Uterus (tissue), 4 donors: ENCODE data around the gene FOXN3. TPM values are rescaled to one million over a fixed set of nuclear protein-coding genes. Genes with fewer than 3 reads are reported as not detected.
A peak's percentile ranks its signal among the peaks of the same experiment; 100 is the strongest.

ENCODE experiments used
- DNase-seq, 2 donors: peaks; one replicate each; pipeline ENCODE4 v3.0.0-alpha.2; 2019 to 2020
- H3K27ac ChIP-seq, 2 donors: fragments of 200-600 bp; sonication (generic); 1 replicate in 1 of 2; 2 replicates in 1 of 2; pipeline ENCODE4 v1.5.1; 2016 to 2018
- H3K27me3 ChIP-seq, 2 donors: fragments of 200-600 bp; sonication (generic); one replicate each; pipeline ENCODE4 v1.5.1; 2018 to 2019; ENCODE audit warnings: control low read depth in 1 of 2
- H3K36me3 ChIP-seq, 2 donors: fragments of 200-600 bp; sonication (generic); one replicate each; pipeline ENCODE4 v1.5.1; 2019; ENCODE audit warnings: control low read depth in 1 of 2
- H3K4me1 ChIP-seq, 2 donors: fragments of 200-600 bp; sonication (generic); one replicate each; pipeline ENCODE4 v1.5.1; 2018 to 2019; ENCODE audit warnings: control low read depth in 1 of 2
- H3K4me3 ChIP-seq, 2 donors: fragments of 200-600 bp; sonication (generic); 1 replicate in 1 of 2; 2 replicates in 1 of 2; pipeline ENCODE4 v1.5.1; 2018 to 2019; ENCODE audit warnings: mild to moderate bottlenecking in 1 of 2
- H3K9me3 ChIP-seq, 2 donors: fragments of 200-600 bp; sonication (generic); one replicate each; pipeline ENCODE4 v1.5.1; 2019; ENCODE audit warnings: control low read depth in 1 of 2
- POLR2A ChIP-seq, 2 donors: fragments of 450-650 bp; IDR thresholded peaks; one replicate each; pipeline ENCODE4 v1.6.1; 2016; ENCODE audit warnings: antibody characterized with exemption in 2 of 2, mild to moderate bottlenecking in 1 of 2, moderate library complexity in 1 of 2
- intact Hi-C: fragments of 100-400 bp; cut with DNase I; formaldehyde crosslinking; loops from one replicate; pipeline ENCODE4 v1.15.1; 2023; ENCODE audit warnings: low total_unique reads
- total RNA-seq, 4 donors: library from RNA; depleted of rRNA in 3 of 4; stranded (reverse); fragments of >200 nt in 3 of 4; gene quantifications; one replicate each; pipeline versions ENCODE4 v1.1.0 to v1.2.4, GENCODE V29; 2014 to 2023
- TF ChIP-seq, protein P1 (sequence below), 4 experiments: fragments of 200-600 bp in 2 of 4; fragments of 450-650 bp in 2 of 4; sonication (generic) in 2 of 4; IDR thresholded peaks; one replicate each; pipeline ENCODE4 v1.5.1; 2016 to 2019; ENCODE audit warnings: antibody characterized with exemption in 4 of 4, mild to moderate bottlenecking in 2 of 4, moderate library complexity in 1 of 4
- donor health status: DM: yes; HTN: yes; CAD: no.

The FOXN3 gene
- total RNA-seq, 4 donors from 2014 or later: 37.7 to 103 (median 74.9) TPM

DNA sequence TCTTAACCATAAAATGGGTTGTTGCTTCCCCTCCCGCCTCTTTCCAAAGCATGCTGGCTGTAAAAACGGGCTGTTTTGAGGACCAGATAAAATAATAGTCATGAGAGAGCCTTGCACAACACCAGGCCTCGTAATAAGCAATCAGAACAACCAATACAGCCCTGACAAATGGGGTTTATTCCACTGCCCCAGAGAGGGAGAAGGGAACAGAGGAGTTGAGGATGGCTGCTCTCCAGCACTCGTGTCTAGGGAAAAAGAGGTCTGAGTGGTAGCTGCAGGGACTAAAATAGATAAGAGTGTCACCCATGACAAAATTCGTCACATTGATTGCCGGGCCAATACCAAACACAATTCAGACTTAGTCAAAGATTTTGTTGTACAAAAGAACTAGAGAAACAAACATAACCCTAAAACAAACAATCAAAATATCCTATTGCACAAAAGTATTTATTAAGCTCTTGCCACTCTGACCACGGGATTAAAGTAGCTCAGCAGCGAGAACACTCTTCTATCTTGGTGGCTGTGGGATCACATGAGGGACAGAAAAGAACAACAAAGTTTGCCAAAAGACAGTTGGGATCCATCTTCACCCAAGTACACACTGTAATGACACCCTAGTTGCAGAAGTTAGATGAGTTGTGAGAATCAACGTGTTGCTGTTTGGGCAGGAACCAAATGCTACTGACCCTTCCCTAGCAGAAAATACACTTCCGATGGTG, 188.0 kb downstream of the FOXN3 start:
- H3K9me3 ChIP-seq: no peaks in the 10 kb centered on the region
- H3K4me1 ChIP-seq: peaks cover 5% of the 10 kb centered on the region in 2 donors
- peak overlapping the region in 1 of 2 donors; percentile 33 for H3K27ac ChIP-seq
- H3K4me3 ChIP-seq: no peak overlapping the region
- no peak for TF ChIP-seq POLR2A (IDR thresholded peaks at IDR 0.05)
- TF ChIP-seq, protein P1, sequence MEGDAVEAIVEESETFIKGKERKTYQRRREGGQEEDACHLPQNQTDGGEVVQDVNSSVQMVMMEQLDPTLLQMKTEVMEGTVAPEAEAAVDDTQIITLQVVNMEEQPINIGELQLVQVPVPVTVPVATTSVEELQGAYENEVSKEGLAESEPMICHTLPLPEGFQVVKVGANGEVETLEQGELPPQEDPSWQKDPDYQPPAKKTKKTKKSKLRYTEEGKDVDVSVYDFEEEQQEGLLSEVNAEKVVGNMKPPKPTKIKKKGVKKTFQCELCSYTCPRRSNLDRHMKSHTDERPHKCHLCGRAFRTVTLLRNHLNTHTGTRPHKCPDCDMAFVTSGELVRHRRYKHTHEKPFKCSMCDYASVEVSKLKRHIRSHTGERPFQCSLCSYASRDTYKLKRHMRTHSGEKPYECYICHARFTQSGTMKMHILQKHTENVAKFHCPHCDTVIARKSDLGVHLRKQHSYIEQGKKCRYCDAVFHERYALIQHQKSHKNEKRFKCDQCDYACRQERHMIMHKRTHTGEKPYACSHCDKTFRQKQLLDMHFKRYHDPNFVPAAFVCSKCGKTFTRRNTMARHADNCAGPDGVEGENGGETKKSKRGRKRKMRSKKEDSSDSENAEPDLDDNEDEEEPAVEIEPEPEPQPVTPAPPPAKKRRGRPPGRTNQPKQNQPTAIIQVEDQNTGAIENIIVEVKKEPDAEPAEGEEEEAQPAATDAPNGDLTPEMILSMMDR (IDR thresholded peaks at IDR 0.05): no peak
- H3K27me3 ChIP-seq: no peaks in the 10 kb centered on the region
- H3K36me3 ChIP-seq: no peaks in the 10 kb centered on the region
- peak; percentile 40 to 44 for DNase-seq
- intact Hi-C loops: no loop called here

DNA sequence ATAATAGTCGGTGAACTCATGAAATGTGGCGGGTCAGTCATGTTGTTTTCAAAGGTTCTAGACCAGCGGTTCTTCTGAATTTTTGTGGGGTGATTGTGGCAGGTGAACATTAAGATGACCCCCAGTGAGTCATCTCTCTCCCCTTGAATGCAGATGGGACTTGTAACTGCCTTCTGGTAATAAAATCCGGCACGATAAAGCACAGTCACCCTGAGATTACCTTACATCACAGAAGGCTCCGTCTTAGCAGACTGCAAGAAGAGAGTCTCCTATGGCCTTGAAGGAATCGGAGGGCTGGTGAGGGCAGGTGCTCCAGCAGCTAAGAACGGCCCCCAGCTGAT, 189.6 kb downstream of the FOXN3 start:
- Histone ChIP-seq H3K4me1 (peaks cover 5% of the 10 kb centered on the region in 2 donors), H3K36me3 (no peaks in the 10 kb centered on the region), H3K27ac (peak overlapping the region in 1 of 2 donors; percentile 50), H3K9me3 (no peaks in the 10 kb centered on the region), H3K27me3 (no peaks in the 10 kb centered on the region), H3K4me3 (no peak overlapping the region)
- no peak for DNase-seq
- no peak for TF ChIP-seq POLR2A (IDR thresholded peaks at IDR 0.05)
- TF ChIP-seq, protein P1 (IDR thresholded peaks at IDR 0.05): no peak
- intact Hi-C loops: no loop called here

DNA sequence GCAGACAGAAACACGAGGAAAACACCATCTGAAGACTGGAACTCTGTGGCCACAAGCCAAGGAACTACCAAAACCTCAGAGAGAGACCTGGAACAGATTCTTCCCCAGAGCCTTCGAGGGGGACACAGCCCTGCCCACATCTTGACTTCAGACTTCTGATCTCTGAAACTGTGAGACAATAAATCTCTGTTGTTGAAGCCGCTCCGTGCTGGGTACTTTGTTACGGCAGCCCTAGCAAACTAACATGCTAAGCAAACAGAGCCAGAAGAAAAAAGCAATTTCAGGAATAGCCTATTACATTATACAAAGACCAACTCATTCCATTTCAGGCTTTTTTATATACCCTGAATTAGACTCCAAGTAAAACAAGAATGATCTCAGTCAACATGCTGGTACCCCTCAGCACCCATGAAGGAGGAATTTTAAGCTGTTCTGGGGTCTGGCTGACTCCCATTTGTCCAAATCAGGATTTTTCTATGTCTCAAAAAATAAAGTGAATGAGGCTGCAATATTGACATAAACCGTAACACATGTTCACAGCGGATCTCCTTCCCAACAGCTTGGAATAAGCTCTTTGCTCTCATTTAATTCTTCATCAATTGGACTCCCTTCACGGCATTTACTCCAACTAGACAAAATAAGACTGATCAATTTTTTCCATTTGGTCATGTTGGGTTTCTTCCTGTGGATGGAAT, 190.1 kb downstream of the FOXN3 start:
- no peaks in the 10 kb centered on the region for H3K36me3 ChIP-seq
- H3K27me3 ChIP-seq: no peaks in the 10 kb centered on the region
- intact Hi-C loops: no loop called here
- TF ChIP-seq, protein P1 (IDR thresholded peaks at IDR 0.05): no peak
- no peak for TF ChIP-seq POLR2A (IDR thresholded peaks at IDR 0.05)
- no peaks in the 10 kb centered on the region for H3K9me3 ChIP-seq
- H3K4me3 ChIP-seq: no peak overlapping the region
- peaks cover 5% of the 10 kb centered on the region in 2 donors for H3K4me1 ChIP-seq
- H3K27ac ChIP-seq: peak overlapping the region; percentile 37 to 50
- no peak for DNase-seq

DNA sequence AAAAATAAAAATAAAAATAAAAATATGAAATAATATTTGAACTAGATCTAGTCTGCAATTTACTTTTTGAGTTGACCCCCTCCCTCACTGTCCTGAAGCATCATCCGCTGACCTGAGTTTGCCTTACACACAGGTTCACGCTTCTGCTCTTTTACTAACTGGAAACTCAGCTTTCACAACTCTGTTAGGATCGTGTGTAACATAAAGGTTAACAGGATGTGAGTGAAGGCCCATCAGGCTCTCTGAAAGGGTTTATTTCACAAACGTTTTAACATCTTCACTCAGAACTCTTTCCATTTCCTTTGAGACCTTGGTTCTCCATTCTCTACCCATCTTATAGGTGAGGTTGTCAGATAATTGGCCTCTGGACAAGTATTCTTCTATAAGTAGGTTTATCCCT, 191.4 kb downstream of the FOXN3 start:
- intact Hi-C loops: no loop called here
- Histone ChIP-seq H3K27me3 (no peaks in the 10 kb centered on the region), H3K27ac (peak overlapping the region in 1 of 2 donors; percentile 50), H3K36me3 (no peaks in the 10 kb centered on the region), H3K4me1 (peaks cover 5% of the 10 kb centered on the region in 2 donors), H3K9me3 (no peaks in the 10 kb centered on the region), H3K4me3 (no peak overlapping the region)
- TF ChIP-seq, protein P1 (IDR thresholded peaks at IDR 0.05): no peak
- no peak for TF ChIP-seq POLR2A (IDR thresholded peaks at IDR 0.05)
- no peak for DNase-seq

DNA sequence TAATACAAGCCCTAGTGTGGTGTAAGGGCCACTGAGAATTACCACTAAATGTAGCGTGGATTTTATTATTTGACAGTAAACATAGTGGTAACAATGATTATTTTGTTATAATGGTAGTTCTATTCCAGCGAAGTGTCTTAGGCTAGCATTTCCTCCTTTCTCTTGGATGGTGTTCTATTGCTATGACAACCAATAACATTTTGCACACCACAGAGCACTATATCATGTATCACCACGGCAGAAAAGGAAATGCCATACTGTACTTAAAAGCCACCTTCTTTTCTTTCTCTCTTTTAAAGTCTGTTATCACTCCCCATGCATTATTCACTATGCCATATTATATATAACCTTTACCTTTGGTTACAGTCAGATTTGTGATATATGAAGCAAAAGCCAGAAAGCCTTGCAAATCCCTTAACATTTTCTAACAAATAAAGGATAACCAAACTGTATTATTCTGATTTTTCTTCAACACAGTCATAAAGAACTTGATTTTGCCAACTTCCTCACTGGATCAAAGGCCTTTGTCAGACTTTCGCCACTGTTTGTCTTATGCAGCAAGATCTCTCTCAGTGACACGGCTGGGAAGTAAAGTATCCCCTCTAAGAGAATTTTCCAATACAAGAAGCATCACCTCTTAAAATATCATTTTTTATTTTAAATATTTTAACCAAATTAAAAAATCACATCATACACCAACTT, 195.8 kb downstream of the FOXN3 start:
- Histone ChIP-seq H3K9me3 (no peaks in the 10 kb centered on the region), H3K4me1 (peaks cover 5 to 9% of the 10 kb centered on the region in 2 donors), H3K27me3 (no peaks in the 10 kb centered on the region), H3K4me3 (no peak overlapping the region), H3K36me3 (no peaks in the 10 kb centered on the region), H3K27ac (no peak overlapping the region)
- DNase-seq: no peak
- TF ChIP-seq POLR2A (IDR thresholded peaks at IDR 0.05): no peak
- intact Hi-C loops: no loop called here
